Lung microvascular endothelial cell (primary cell): ENCODE results near the gene RAD51D. TPM values are rescaled to one million over a fixed set of nuclear protein-coding genes. Genes with fewer than 3 reads are reported as not detected.
"Not testable (repeated sequence)": the region's sequence is repeated elsewhere in the genome, so short reads cannot be mapped to it uniquely, and the experiment has no call there.

ENCODE experiments used
- DNase-seq, 2 donors: peaks; one replicate each; pipeline versions ENCODE4 v3.0.0 to v3.0.0-alpha.2; 2010; ENCODE audit warnings: low read depth in 2 of 2
- total RNA-seq: library from RNA; depleted of rRNA; stranded (reverse); fragments of >200 nt; gene quantifications from 2 replicates; pipeline ENCODE4 v1.2.1, GENCODE V29; 2014

Gene RAD51D
- total RNA-seq, 1 donor from 2014 or later: 6.0 TPM

DNA sequence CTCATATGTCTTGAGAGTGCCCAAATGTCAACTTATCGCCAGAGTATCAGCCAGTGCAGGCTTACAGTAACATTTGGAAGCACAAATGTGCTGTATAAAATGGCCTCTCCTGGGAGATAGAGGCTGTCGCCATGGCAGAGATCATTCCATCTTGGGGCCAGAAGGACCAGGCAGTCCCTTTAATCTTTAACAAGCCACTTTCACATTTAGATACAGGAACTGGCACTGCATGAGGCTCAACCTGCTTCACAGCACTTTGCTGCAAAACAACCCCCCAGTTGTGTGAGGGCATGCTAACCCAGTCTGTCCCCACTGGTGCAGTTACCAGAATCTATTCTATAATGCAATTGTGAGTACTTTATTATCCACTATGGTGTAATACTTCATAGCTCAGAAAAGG is 51.4 kb downstream of the RAD51D start:
- no peak for DNase-seq

DNA sequence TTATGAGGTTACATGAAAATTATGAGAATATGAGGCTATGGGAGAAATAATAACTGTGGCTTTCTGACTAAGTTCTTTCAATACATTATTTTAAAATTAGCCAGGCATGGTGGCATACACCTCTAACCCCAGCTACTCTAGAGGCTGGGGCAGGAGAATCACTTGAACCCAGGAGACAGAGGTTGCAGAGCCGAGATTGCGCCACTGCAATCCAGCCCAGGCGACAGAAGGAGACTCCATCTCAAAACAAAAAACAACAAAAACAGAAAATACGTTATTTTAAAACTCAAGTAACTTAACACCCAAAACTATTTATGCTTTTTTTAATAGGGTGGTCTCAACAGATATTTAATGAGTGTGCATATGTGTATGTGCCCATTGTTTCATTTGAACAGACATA is 53.8 kb downstream of the RAD51D start:
- DNase-seq: no peak

DNA sequence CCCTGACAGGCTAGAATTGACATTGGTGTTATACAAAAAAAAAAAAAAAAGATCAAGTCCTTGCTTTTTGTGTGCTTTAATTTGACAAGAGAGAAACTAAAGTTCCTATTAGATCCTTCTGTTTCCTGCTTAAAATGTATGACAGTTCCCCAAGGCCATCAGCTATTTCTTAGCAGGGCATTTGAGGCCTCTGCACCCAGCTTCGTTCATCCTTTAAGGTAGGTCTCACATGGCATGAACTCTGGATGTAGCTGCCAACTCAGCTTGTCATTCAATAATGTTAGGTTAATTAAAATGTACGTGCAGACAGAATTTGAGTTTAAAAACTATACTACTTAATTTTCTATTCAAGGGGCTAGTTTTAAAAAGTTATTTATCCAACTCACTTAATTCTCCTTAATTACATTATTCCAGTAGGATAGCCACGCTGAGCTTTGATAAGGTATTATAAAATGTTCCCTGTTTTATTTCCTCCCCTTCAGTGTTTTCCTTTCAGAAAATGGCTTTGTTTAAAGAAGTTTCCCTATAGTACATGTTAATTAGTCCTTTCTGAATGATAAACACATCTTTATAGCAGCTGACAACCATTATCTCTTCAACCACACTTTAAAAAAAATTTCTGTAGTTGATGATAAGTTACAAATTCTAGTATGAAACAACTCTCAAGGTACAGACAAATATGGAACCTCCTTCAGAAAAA is 55.0 kb downstream of the RAD51D start:
- no peak for DNase-seq

DNA sequence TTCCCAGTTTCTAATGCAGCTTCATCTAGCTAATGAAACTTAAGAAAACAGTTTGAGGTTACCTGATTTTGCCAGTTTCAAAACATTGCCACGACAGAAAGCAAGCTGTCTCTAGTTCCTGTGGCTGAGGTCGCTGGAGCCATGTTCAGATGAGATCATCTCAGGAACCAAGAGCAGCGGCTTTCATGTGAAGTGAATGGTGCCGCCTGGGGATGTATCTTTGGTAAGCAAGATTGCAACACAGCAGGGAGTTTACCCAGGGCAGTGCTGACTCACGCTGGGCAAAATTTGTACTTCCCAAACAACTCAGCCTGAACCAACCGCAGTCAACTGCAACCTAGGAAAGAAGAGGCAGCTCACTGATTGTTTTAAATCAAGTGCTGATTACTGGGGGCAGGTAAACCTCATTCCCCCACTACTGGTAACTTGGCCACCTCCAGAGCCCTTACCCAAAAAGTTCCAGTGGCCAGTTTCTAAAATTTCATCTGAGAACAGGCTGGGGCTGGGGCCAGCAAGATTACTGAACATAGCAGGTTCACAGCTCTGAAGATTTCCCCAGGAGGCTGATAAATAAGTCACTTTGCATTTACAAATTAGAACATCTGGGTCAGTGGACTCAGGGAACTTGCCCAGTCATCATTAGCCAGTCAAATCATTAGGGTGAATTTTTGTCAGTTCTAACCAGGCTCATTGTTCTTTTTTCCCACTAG is 56.0 kb downstream of the RAD51D start, which contains the start of gene RFFL:
Gene RFFL, minus strand, starts transcription at position 194 of the 710 bp plus-strand sequence. CDS start 37,154 bp downstream, outside the sequence.
- peak; percentile 96 to 98 for DNase-seq

DNA sequence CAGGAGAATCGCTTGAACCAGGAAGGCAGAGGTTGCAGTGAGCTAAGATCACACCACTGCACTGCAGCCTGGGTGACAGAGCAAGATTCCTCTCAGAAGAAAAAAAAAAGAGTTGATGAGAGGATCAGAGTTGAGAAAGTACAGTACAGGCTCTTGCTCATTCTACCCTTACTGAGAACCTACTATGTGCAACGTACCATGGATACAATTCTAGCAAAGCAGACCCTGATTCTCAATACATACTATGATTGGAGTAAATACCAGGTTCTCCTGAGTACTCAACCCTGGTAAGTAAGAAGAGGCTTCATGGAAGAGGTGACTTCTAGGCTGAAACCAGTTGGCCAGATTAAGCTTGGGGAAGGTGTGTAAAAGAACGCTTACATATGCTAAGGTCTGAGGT is 57.4 kb downstream of the RAD51D start:
- DNase-seq: no peak

DNA sequence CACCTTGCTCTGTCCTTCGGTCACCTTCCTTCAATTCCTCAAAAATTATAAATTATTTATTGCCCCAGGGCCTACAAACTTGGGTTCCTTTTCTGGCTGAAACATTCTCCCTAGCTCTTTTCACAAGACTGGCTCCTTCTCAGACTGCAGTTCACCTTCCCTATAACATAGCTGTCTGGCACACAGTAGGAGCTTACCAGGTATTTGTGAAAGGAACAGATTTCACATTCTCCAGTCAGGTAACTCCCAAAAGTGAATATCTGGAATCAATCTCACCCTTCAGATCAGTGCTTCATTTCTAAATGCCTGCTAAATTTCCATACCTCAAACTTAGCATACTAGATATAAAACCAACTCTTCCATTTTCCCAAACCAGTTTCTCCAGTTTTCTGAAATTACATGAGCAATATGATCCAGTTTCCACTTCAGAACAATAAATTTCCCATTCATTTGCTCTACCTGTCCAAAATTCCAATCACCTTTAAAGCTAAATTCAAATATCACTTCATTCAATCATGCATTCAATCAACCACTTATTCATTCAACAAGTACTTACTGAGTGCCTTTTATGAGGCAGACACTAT is 62.2 kb downstream of the RAD51D start:
- DNase-seq: no peak

DNA sequence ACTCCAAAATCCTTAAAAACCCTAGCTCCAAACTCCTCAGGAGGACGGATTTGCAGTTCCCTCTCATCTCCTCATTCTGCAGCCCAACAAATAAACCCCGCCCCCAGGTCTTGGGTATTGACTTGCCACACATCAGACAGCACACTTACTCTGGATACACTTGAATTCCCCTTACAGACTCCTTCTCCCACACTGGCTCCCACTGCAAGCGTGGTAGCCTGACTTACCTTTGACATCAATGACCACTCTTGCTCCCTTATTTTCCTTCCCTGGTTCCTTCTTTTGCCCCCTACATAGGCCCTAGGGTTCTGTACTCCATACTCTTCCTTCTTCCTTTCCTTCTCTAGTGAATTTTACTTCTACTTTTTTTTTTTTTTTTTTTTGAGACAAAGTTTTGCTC is 63.6 kb downstream of the RAD51D start:
- DNase-seq: no peak

DNA sequence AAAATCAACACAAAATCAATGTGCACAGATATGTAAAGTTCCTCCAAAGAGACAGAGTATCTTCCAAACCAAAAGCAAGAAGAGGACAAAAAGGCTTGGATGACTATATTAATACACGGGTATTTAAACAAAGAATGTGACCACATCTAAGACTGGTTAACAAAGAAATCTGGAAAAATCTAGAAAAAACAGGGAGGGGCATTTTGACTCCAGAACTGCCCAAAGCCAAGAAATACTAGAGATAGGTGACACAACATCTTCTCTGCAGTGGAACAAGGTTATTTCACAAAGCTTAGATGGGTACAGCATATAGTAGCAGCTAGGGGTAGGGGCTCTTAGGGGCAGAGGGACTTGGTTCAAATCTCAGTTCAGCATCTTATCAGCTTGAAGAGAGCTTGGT is 66.5 kb downstream of the RAD51D start:
- no peak for DNase-seq

DNA sequence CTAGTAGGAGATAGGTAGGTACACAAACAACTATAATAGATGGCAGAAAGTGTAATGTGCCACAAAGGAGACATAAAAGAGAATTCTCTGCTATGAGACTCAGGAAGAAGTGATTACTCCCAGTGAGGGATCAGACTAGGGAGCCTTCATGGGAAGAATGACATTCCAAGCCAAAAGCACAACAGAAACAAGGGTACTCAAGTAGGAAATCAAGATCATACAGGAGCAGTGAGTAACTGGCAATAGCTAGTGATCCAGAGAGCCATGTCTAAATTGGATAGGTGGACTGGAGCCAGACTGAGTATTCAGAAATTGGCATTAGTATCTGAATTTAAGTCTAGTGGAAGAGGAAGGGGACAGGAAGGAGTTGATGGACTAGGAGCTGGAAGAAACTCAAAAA is 66.9 kb downstream of the RAD51D start:
- DNase-seq: peak in 1 of 2 donors; percentile 21

DNA sequence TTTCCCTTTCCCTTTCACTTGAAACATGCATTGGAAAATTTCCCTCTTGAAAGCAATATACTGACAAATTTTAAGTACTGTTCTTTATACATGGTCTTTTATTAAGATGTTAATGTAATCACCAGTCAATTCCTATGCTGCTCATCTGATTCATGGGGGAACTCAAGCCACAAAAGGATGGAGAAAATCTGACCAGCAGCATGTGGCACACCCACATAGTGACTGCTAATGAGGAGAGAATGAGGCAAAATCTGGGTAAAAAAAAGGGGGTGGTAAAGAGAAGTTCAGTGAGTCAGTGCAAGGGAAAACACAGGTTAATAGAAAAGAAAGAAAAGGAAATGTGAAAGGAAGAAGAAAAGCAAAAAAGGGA is 67.4 kb downstream of the RAD51D start:
- DNase-seq: no peak

DNA sequence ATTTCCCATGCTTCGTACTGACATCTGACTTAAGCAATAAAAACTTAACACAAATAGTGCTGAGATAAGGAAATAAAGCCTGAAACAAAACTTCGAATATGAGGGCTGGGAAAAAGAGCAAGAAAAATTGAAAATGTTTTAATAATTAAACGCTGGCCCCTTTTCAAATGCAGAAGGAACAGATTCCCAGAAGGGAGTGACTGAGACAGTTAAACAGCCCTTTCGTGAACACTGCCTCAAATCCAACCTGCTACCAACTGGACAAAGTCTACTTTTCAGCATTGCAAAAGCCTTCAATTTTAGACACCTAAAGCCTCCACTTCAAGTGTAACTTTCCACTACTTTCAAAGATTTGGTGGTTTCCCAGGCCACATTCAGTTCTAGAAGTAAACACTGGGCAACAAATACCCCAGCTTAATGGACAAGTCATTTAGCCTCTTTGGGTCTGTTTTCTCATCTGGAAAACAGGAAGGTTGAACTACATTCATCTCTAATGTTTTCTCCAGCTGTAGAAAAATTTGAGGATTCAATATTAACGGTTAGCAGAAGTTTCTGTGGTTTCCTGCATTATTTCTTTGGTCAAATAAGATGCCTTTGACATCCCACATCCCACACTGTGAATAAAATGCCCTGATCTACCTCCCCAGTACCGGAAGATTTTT is 68.0 kb downstream of the RAD51D start:
- DNase-seq: peak in 1 of 2 donors; percentile 69

DNA sequence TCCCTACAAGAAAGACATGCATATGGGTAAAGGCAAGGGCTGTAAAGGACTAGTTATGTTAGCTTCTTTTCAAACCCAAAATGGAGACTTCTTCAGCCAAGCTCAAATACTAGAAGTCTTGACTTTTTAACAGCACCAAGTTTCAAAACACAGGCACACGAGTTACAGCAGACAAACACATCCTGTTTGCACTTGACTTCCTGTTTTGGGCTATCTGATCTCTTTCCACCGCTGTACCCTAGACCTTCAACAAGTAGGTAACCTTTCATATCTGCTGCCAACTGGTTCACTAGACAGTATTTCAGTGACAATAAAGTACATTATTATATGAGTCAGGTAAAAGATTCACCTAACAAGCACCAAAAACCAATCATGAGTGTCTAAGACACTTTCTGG is 68.5 kb downstream of the RAD51D start:
- peak; percentile 48 to 57 for DNase-seq

DNA sequence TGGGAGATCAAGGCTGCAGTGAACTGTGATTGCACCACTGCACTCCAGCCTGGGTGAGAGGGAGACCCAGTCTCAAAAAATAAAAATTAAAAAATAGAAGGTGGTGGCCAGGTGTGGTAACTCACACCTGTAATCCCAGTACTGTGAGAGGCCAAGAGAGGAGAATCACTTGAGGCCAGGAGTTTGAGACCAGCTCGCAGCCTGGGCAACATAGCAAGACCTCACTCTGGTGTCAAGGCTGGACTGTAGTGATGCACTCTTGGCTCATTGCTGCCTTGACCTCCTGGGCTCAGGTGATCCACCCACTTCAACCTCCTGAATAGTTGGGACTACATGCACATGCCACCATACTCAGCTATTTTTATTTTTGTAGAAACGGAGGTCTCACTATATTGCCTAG is 69.5 kb downstream of the RAD51D start:
- DNase-seq: no peak

DNA sequence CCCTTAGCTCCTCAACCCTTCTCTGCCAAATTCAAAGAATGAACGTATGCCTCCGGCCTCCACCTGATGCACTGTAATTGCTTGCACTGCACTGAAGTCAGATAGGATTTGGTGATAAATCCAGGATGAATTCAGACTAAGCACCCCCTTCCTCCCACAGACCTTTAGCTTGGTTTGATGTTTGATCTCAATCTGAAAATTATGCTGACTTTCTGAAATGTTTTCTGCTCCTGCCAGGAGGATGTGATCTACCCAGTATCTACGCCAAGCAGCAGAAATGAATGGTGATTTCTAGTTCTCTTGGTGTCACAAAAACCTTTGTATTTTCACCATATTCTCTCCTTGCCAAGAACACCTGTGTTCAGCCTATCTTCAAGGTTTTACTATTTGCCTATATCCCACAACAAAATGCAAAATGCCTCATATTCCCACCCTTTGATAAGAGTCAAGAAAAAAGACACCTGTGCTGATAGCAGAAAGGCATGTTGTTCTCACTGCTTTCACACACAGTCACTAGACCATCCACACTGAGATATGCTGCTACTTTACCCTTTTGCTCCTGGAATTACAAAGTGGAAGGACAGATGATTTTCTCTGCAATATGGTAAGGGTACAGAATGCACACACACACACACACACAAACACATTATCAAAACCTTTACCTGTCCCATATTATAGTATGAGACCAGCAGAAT is 70.8 kb downstream of the RAD51D start:
- DNase-seq: no peak

DNA sequence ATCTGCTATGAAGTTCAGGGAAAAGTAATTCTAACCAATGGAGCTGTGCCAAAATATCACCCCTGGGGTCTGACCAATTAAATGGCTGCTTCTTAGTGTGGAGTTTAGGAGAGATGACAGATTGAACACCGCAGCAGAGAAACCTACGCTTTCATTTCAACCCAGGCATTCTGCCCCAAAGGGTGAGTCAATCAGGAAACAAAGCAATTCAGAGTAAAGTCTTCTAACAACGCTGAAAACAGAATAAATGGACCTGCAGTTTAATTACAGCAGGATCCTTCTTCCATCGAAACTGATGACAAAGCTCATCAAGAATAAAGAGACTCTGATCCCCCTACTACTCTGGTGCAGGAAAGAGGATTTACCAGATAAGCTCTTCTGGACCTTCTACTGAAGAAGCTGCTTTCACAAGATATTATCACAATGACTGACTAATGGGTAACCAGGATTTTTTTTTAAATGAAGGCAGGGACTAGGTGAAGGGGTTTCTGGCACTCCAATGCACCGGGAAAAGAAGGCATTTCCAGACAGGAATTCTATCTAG is 72.8 kb downstream of the RAD51D start:
- peak; percentile 77 to 80 for DNase-seq

DNA sequence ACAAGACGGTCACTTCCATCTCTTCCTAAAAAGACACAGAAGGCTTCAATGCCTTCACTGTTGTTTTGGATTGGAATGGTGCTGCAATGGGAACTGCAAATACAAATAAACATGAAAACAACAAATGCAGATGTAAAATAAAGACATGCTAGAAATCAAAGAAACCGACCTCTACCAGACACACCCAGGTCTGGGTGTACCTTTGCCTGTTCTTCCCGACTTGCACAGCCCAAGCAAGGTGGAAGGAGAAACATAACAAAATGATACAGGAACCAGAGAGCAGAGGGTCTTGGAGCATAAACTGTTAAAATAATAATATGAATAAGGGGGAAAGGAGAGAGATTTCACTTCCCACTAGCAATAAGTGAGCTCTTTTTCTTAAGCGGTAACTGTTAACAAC is 73.4 kb downstream of the RAD51D start:
- no peak for DNase-seq

DNA sequence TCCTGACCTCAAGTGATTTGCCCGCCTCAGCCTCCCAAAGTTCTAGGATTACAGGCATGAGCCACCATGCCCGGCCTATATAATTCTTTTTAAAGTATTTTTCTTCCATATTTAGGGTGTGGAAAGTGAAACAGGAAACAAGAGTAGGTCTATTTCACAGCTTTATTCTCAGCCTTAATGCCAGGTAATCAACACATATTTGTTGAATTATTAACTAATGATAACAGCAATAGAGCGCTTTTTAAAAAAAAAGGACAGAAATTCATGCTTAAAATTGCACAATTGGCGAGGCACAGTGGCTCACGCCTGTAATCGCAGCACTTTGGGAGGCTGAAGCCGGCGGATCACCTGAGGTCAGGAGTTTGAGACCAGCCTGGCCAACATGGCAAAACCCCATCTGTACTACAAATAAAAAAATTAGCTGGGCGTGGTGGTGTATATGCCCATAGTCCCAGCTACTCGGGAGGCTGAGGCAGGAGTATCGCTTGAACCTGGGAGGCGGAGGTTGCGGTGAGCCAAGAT is 74.1 kb downstream of the RAD51D start:
- DNase-seq: not testable (repeated sequence)

DNA sequence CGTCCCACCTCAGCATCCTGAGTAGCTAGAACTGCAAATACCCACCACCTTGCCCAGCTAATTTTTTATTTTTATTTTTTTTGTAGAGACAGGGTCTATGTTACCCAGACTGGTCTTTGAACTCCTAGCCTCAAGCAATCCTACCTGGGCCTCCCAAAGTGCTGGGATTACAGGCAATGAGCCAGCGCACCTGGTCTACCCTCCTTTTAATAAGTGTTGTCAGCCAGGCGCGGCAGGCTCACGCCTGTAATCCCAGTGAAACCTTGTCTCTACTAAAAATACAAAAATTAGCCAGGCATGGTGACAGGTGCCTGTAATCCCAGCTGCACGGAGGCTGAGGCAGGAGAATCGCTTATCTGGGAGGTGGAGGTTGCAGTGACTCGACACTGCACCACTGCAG is 75.5 kb downstream of the RAD51D start:
- no peak for DNase-seq
